Cardiac muscle cell (in vitro differentiated cells and primary cell): Measurements from ENCODE around the gene LGALS4. TPM values are rescaled to one million over a fixed set of nuclear protein-coding genes. Genes with fewer than 3 reads are reported as not detected.
A peak's percentile ranks its signal among the peaks of the same experiment; 100 is the strongest.
"Not testable (repeated sequence)": the region's sequence is repeated elsewhere in the genome, so short reads cannot be mapped to it uniquely, and the experiment has no call there.

Source experiments
- DNase-seq, 2 donors: peaks; one replicate each; pipeline versions ENCODE4 v3.0.0 to v3.0.0-alpha.2; 2010 to 2017; ENCODE audit warnings: low read depth in 1 of 2, low spot score in 1 of 2
- H3K27ac ChIP-seq: fragments of 200-600 bp; sonication (generic); 2 replicates; pipeline ENCODE4 v1.5.1; 2016
- H3K27me3 ChIP-seq: fragments of 200-600 bp; sonication (generic); 2 replicates; pipeline ENCODE4 v1.6.0; 2016; ENCODE audit warnings: control low read depth
- H3K36me3 ChIP-seq: fragments of 200-600 bp; sonication (generic); 2 replicates; pipeline ENCODE4 v1.5.1; 2016; ENCODE audit warnings: control low read depth
- H3K4me1 ChIP-seq: fragments of 200-600 bp; sonication (generic); 2 replicates; pipeline ENCODE4 v1.8.1; 2017; ENCODE audit warnings: low read depth, mild to moderate bottlenecking, mixed run types
- H3K4me3 ChIP-seq: fragments of 200-600 bp; sonication (generic); 2 replicates; pipeline ENCODE4 v1.5.1; 2016; ENCODE audit warnings: mild to moderate bottlenecking
- H3K9me3 ChIP-seq: fragments of 200-600 bp; sonication (generic); 2 replicates; pipeline ENCODE4 v1.5.1; 2017; ENCODE audit warnings: low read depth, mild to moderate bottlenecking, control low read depth
- CTCF ChIP-seq: IDR thresholded peaks from 2 replicates; pipeline ENCODE4 v1.5.1; 2012; ENCODE audit warnings: low read depth, mild to moderate bottlenecking, low read length
- polyA plus RNA-seq: library from polyadenylated mRNA; unstranded; fragments of >200 nt; fragmentation: Nextera tagmentation; extraction: Ambion mirVana; gene quantifications from 2 replicates; pipeline ENCODE4 v1.2.1, GENCODE V29; 2016
- total RNA-seq: library from RNA; depleted of rRNA; stranded (reverse); fragments of >200 nt; gene quantifications from 2 replicates; pipeline ENCODE4 v1.2.3, GENCODE V29; 2016

The LGALS4 gene
- total and polyA plus RNA-seq, 2 experiments from 2014 or later = 0.50 to 1.0 TPM

- no peak for TF ChIP-seq CTCF
- H3K36me3 ChIP-seq = no peaks in the 10 kb centered on the region
- no peak for DNase-seq
These were observed 24.1 kb downstream of the LGALS4 start, which contains the start of gene LGALS7B for GRCh38 chr19:38788478-38789243. TSS of gene LGALS7B (plus strand) at chr19:38789200. CDS start at chr19:38789227, 27 bp downstream.

DNA sequence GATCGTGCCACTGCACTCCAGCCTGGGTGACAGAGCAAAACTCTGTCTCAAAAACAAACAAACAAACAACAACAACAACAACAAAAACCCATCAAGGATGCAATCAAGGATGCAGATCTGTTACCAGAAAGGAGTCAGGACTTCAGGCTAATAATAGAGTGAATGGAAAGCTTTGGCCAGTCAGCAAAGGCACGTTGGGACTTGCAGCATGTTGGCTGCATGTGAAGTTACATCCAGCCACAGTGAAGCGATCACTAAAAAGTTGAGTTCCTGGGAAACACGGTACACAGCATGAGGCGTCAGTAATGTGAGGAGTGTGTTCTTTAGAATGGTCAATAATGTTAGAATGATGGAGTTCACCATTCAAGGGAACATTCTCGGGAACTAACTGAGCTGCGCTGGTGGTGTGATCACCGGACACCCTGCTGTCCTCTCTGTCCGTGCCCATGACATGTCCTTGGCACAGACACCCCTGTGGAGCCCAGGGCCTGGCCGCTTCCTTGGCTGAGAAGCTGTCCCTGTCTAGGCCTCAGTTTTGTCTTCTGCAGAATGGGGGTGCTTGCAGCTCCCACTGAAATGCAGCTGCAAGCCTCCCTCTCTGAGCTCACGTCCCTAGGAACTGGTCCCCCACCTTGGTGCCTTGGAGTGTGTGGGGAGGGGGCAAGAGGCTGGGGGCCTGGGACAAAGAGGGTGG is 26.0 kb downstream of the LGALS4 start:
- Histone ChIP-seq H3K4me3 (no peak overlapping the region), H3K4me1 (no peaks in the 10 kb centered on the region), H3K27me3 (no peaks in the 10 kb centered on the region), H3K9me3 (no peaks in the 10 kb centered on the region), H3K27ac (no peak overlapping the region), H3K36me3 (no peaks in the 10 kb centered on the region)
- DNase-seq = no peak
- no peak for TF ChIP-seq CTCF

More at GRCh38 chr19:38788478-38789243, 24.1 kb downstream of the LGALS4 start, which contains the start of gene LGALS7B:
- no peak within 1 kb of the TSS for H3K27ac ChIP-seq
- no peaks in the 10 kb centered on the region for H3K27me3 ChIP-seq
- no peak within 1 kb of the TSS for H3K4me3 ChIP-seq
- no peaks in the 10 kb centered on the region for H3K9me3 ChIP-seq
- no peaks in the 10 kb centered on the region for H3K4me1 ChIP-seq

DNA sequence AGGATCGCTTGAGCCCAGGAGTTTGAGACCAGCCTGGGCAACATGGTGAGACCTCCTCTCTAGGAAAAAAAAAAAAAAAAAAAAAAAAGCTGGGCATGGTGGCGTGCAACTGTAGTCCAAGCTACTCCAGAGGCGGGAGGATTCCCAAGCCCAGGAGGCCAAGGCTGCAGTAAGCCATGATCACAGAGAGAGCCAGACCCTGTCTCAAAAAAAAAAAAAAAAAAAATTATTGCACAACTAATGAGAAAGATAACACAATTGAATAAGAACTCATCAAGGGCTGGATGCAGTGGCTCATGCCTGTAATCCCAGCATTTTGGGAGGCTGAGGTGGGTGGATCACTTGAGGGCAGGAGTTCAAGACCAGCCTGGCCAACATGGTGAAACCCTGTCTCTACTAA is 26.7 kb downstream of the LGALS4 start:
- not testable (repeated sequence) for H3K4me1 ChIP-seq, H3K36me3 ChIP-seq, DNase-seq, H3K9me3 ChIP-seq, H3K27ac ChIP-seq, H3K27me3 ChIP-seq, H3K4me3 ChIP-seq

- H3K4me3 ChIP-seq = no peak overlapping the region
- no peaks in the 10 kb centered on the region for H3K9me3 ChIP-seq
- no peak for DNase-seq
- no peak overlapping the region for H3K27ac ChIP-seq
- peaks cover 5% of the 10 kb centered on the region for H3K4me1 ChIP-seq
- H3K27me3 ChIP-seq = no peaks in the 10 kb centered on the region
- no peak for TF ChIP-seq CTCF
- no peaks in the 10 kb centered on the region for H3K36me3 ChIP-seq
These were observed 27.5 kb downstream of the LGALS4 start for GRCh38 chr19:38785187-38785699.

GRCh38 chr19:38784224-38784623 is 28.5 kb downstream of the LGALS4 start:
- Histone ChIP-seq H3K4me3 (no peak overlapping the region), H3K36me3 (no peaks in the 10 kb centered on the region), H3K27me3 (no peaks in the 10 kb centered on the region), H3K27ac (no peak overlapping the region), H3K9me3 (no peaks in the 10 kb centered on the region), H3K4me1 (peaks cover 5% of the 10 kb centered on the region)
- no peak for TF ChIP-seq CTCF
- peak in 1 of 2 donors; percentile 57 for DNase-seq

- H3K27me3 ChIP-seq, H3K4me1 ChIP-seq, H3K4me3 ChIP-seq, DNase-seq, H3K36me3 ChIP-seq, H3K9me3 ChIP-seq, H3K27ac ChIP-seq: not testable (repeated sequence)
These were observed 30.5 kb downstream of the LGALS4 start for GRCh38 chr19:38782212-38782611.
